HCT116 (cell line): ENCODE data around the gene BBS12. TPM values are rescaled to one million over a fixed set of nuclear protein-coding genes. Genes with fewer than 3 reads are reported as not detected.

Experiments used
- ATAC-seq: fragments of 200-7000 bp; cut with Tn5 transposase; 2 replicates; pipeline ENCODE4 v1.9.1; 2020; ENCODE audit warnings: mild to moderate bottlenecking, moderate library complexity
- BruUV-seq: library from RNA; stranded (reverse); fragments of 400-500 nt; replicated peaks from 2 replicates; lab custom pipeline; 2021; lab: Mats Ljungman, UMichigan
- CTCF ChIA-PET: fragments of 300-600 bp; sonication (Branson Sonifier 250); formaldehyde crosslinking; loops from one replicate; lab custom pipeline; 2021; ENCODE audit warnings: antibody characterized with exemption; lab: Charles Lee
- POLR2A ChIA-PET: fragments of 300-600, 350-600 bp; sonication (Branson Sonifier 250); formaldehyde crosslinking; loops from one replicate; lab custom pipeline; 2021; ENCODE audit warnings: antibody characterized with exemption; lab: Charles Lee
- RAD21 ChIA-PET, 2 experiments: fragments of 300-600 bp; sonication (Branson Sonifier 250); formaldehyde crosslinking; loops; one replicate each; lab custom pipeline; 2023; ENCODE audit warnings: low total read pairs in 2 of 2; ENCODE audit not compliant: uncharacterized antibody in 2 of 2, unreplicated experiment in 2 of 2, low non-redundant PET in 1 of 2; lab: Charles Lee
- DNase-seq: peaks from one replicate; pipeline ENCODE4 v3.0.0-alpha.2; 2010; ENCODE audit warnings: low read depth, low spot score
- H2AFZ ChIP-seq: fragments of 200-600 bp; shearing (Covaris generic), sonication (generic); 2 replicates; pipeline ENCODE4 v1.6.1; 2017; ENCODE audit warnings: low read depth, mixed run types, mixed read lengths, antibody characterized with exemption, low read length; ENCODE audit not compliant: poor library complexity, severe bottlenecking
- H3K27ac ChIP-seq: 2 replicates; pipeline ENCODE4 v1.5.1; 2012; ENCODE audit warnings: low read depth, low read length
- H3K27me3 ChIP-seq: fragments of 200-600 bp; sonication (generic); 2 replicates; pipeline ENCODE4 v1.6.1; 2016; ENCODE audit warnings: mixed run types, low read length, mixed read lengths; ENCODE audit not compliant: insufficient read depth
- H3K36me3 ChIP-seq, 2 experiments: fragments of 200-500 bp in 1 of 2; fragments of 200-600 bp in 1 of 2; sonication (Bioruptor generic) in 1 of 2; sonication (generic) in 1 of 2; 2 replicates each; pipeline versions ENCODE4 v1.5.1 to v1.6.1; 2014 to 2016; ENCODE audit warnings: low read length in 2 of 2, inconsistent platforms in 1 of 2, mixed read lengths in 1 of 2, mixed run types in 1 of 2; ENCODE audit not compliant: insufficient read depth in 2 of 2, control insufficient read depth in 1 of 2
- H3K4me1 ChIP-seq, 2 experiments: fragments of 200-600 bp in 1 of 2; sonication (generic) in 1 of 2; 2 replicates each; pipeline versions ENCODE4 v1.5.1 to v1.6.1; 2012 to 2017; ENCODE audit warnings: low read length in 2 of 2, inconsistent platforms in 1 of 2, mild to moderate bottlenecking in 1 of 2, mixed read lengths in 1 of 2, mixed run types in 1 of 2, moderate library complexity in 1 of 2; ENCODE audit not compliant: insufficient read depth in 2 of 2, control insufficient read depth in 1 of 2
- H3K4me2 ChIP-seq: fragments of 200-600 bp; sonication (generic); 2 replicates; pipeline ENCODE4 v1.6.1; 2017; ENCODE audit warnings: mixed run types, low read length, mixed read lengths
- H3K4me3 ChIP-seq, 2 experiments: fragments of 200-600 bp in 1 of 2; sonication (generic) in 1 of 2; replicated peaks in 1 of 2; 2 replicates each; pipeline ENCODE4 v1.5.1; 2011 to 2016; ENCODE audit warnings: low read length in 2 of 2, control low read depth in 1 of 2, low read depth in 1 of 2, mild to moderate bottlenecking in 1 of 2, mixed read lengths in 1 of 2, mixed run types in 1 of 2
- H3K79me2 ChIP-seq: fragments of 200-600 bp; sonication (generic); 2 replicates; pipeline ENCODE4 v1.6.1; 2017; ENCODE audit warnings: mild to moderate bottlenecking, mixed run types, low read length, moderate library complexity, mixed read lengths; ENCODE audit not compliant: insufficient read depth
- H3K9ac ChIP-seq: fragments of 200-600 bp; sonication (generic); 2 replicates; pipeline ENCODE4 v1.6.1; 2016; ENCODE audit warnings: low read length, mixed read lengths
- H3K9me2 ChIP-seq: fragments of 200-600 bp; sonication (generic), shearing (Covaris generic); 2 replicates; pipeline ENCODE4 v1.6.1; 2017; ENCODE audit warnings: mixed run types, mild to moderate bottlenecking, moderate library complexity; ENCODE audit not compliant: insufficient read depth
- H3K9me3 ChIP-seq, 2 experiments: fragments of 200-500 bp in 1 of 2; fragments of 200-600 bp in 1 of 2; sonication (Bioruptor generic) in 1 of 2; sonication (generic) in 1 of 2; 2 replicates each; pipeline ENCODE4 v1.6.1; 2014 to 2017; ENCODE audit warnings: low read length in 2 of 2, mixed read lengths in 2 of 2, inconsistent platforms in 1 of 2, low read depth in 1 of 2, mild to moderate bottlenecking in 1 of 2, mixed run types in 1 of 2, moderate library complexity in 1 of 2; ENCODE audit not compliant: control insufficient read depth in 1 of 2, insufficient read depth in 1 of 2
- H4K20me1 ChIP-seq: fragments of 200-600 bp; sonication (generic), shearing (Covaris generic); 2 replicates; pipeline ENCODE4 v1.6.1; 2017; ENCODE audit warnings: mixed run types, mild to moderate bottlenecking, moderate library complexity; ENCODE audit not compliant: insufficient read depth
- CBX3 ChIP-seq: IDR thresholded peaks from 2 replicates; pipeline ENCODE4 v1.6.1; 2012; ENCODE audit warnings: low read depth
- CTCF ChIP-seq, 3 experiments: fragments of 200-600 bp in 1 of 3; sonication (generic) in 1 of 3; IDR thresholded peaks in 2 of 3; conservative IDR thresholded peaks in 1 of 3; 2 replicates each; pipeline ENCODE4 v1.5.1; 2012 to 2017; ENCODE audit warnings: low read depth in 2 of 3, low read length in 2 of 3, antibody characterized with exemption in 1 of 3, borderline replicate concordance in 1 of 3, control low read depth in 1 of 3, mild to moderate bottlenecking in 1 of 3, mixed read lengths in 1 of 3, mixed run types in 1 of 3, moderate library complexity in 1 of 3; ENCODE audit not compliant: insufficient read depth in 1 of 3
- FOSL1 ChIP-seq: IDR thresholded peaks from 2 replicates; pipeline ENCODE4 v1.6.1; 2012; ENCODE audit warnings: low read depth
- JUND ChIP-seq: IDR thresholded peaks from 2 replicates; pipeline ENCODE4 v1.6.1; 2012
- MAX ChIP-seq: IDR thresholded peaks from 2 replicates; pipeline ENCODE4 v1.6.1; 2012
- POLR2A ChIP-seq: IDR thresholded peaks from 2 replicates; pipeline ENCODE4 v1.7.0; 2011; ENCODE audit warnings: borderline replicate concordance; ENCODE audit not compliant: insufficient read depth, insufficient read length; ENCODE audit errors: extremely low read depth
- REST ChIP-seq: IDR thresholded peaks from 2 replicates; pipeline ENCODE4 v1.6.1; 2012; ENCODE audit warnings: low read depth
- SIN3A ChIP-seq: IDR thresholded peaks from 2 replicates; pipeline ENCODE4 v1.6.1; 2012; ENCODE audit warnings: low read depth
- SRF ChIP-seq: IDR thresholded peaks from 2 replicates; pipeline ENCODE4 v1.6.1; 2012; ENCODE audit warnings: low read depth
- TCF7L2 ChIP-seq: IDR thresholded peaks from 2 replicates; pipeline ENCODE4 v1.7.0; 2011; ENCODE audit warnings: borderline replicate concordance, inconsistent platforms; ENCODE audit not compliant: insufficient read depth, insufficient read length; ENCODE audit errors: extremely low read depth
- YY1 ChIP-seq: IDR thresholded peaks from 2 replicates; pipeline ENCODE4 v1.6.1; 2011; ENCODE audit warnings: low read length, low read depth, moderate library complexity, mild to moderate bottlenecking; ENCODE audit not compliant: insufficient replicate concordance; ENCODE audit errors: extremely low read depth
- ZFX ChIP-seq: fragments of 450-650 bp; IDR thresholded peaks from 2 replicates; pipeline ENCODE4 v1.6.1; 2017
- ZNF274 ChIP-seq: fragments of 200-500 bp; sonication (Bioruptor generic); IDR thresholded peaks from 2 replicates; pipeline ENCODE4 v1.6.1; 2014; ENCODE audit warnings: mild to moderate bottlenecking, low read depth, low read length, inconsistent platforms
- intact Hi-C: fragments of 100-400 bp; cut with micrococcal nuclease; formaldehyde crosslinking; loops from 2 replicates; pipeline ENCODE4 v1.10.0; 2022
- total RNA-seq: library from RNA; stranded (reverse); gene quantifications from one replicate; pipeline ENCODE4 v1.2.1, GENCODE V29; 2021; ENCODE audit not compliant: unreplicated experiment

Gene BBS12
- total RNA-seq, 1 experiment from 2014 or later = 2.1 TPM

- Histone ChIP-seq H2AFZ (peak overlapping the region; percentile 93), H3K9me2 (no peaks in the 10 kb centered on the region), H3K36me3 (no peaks in the 10 kb centered on the region), H3K4me2 (no peak overlapping the region), H3K27me3 (no peaks in the 10 kb centered on the region), H3K79me2 (no peaks in the 10 kb centered on the region), H3K9me3 (no peaks in the 10 kb centered on the region), H3K27ac (no peak overlapping the region), H3K9ac (no peak overlapping the region), H4K20me1 (no peaks in the 10 kb centered on the region), H3K4me1 (peaks cover 0 to 13% of the 10 kb centered on the region in 2 experiments; a peak in 3 of 4 replicates), H3K4me3 (no peak overlapping the region)
- BruUV-seq = no TSS peak
- TF ChIP-seq FOSL1 (no peak), SRF (no peak), CBX3 (no peak), ZFX (no peak), YY1 (no peak), CTCF (IDR thresholded peaks at IDR 0.05 in 2 of 3, conservative IDR thresholded peaks at IDR 0.05 in 1 of 3; ENCODE audit: borderline replicate concordance in 1 of 3, insufficient read depth in 1 of 3, low read depth in 2 of 3, low read length in 2 of 3) (no peak), JUND (no peak), SIN3A (no peak), ZNF274 (no peak), TCF7L2 (no peak), POLR2A (no peak), MAX (no peak), REST (no peak)
- ChIA-PET RAD21 (no interaction called here), POLR2A (no interaction called here), CTCF (interaction anchor here (1.2 kb wide), 1 partner anchor 18 kb away, joined by 5 read pairs; no protein-coding TSS in a partner anchor)
- DNase-seq (no peak), ATAC-seq (peak; percentile 34; the same call in 1 of the 2 replicates)
- intact Hi-C loops = no loop called here
These were observed 43.7 kb downstream of the BBS12 start for GRCh38 chr4:122775987-122776836.
